GM19324 (cell line): ENCODE data around the gene GRIN3B.
"Not testable (repeated sequence)": the region's sequence is repeated elsewhere in the genome, so short reads cannot be mapped to it uniquely, and the experiment has no call there.

Experiments used
- ATAC-seq: cut with Tn5 transposase; IDR thresholded peaks from one replicate; pipeline ENCODE4 v1.9.1; 2021; ENCODE audit warnings: mild to moderate bottlenecking, moderate library complexity; ENCODE audit not compliant: unreplicated experiment, low FRiP score

Gene GRIN3B

DNA sequence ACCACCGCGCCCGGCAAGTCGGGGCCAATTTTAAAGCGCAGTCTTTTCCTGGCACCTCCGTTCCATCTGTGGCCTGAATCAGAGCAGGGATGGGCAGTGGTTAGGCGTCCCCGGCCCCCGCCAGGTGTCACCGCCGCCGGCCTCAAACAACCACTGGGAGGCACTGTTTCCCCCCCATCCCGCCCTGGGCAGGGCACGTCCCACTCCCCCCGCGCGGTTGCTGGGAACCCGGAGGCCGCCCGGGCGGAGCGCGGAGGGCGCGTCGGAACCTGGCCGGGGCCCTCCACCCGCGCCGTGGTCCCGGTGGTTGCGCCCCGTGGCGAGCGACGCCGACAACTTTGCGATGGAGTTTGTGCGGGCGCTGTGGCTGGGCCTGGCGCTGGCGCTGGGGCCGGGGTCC lies at the start of gene GRIN3B:
GRIN3B (plus strand) TSS at position 325 of the 400 bp plus-strand sequence; CDS start at position 344, 19 bp downstream.
- no peak for ATAC-seq

GRCh38 chr19:952049-952679 lies 48.1 kb upstream of the GRIN3B start:
- no peak for ATAC-seq

GRCh38 chr19:952680-953444 lies 47.4 kb upstream of the GRIN3B start:
- no peak for ATAC-seq

DNA sequence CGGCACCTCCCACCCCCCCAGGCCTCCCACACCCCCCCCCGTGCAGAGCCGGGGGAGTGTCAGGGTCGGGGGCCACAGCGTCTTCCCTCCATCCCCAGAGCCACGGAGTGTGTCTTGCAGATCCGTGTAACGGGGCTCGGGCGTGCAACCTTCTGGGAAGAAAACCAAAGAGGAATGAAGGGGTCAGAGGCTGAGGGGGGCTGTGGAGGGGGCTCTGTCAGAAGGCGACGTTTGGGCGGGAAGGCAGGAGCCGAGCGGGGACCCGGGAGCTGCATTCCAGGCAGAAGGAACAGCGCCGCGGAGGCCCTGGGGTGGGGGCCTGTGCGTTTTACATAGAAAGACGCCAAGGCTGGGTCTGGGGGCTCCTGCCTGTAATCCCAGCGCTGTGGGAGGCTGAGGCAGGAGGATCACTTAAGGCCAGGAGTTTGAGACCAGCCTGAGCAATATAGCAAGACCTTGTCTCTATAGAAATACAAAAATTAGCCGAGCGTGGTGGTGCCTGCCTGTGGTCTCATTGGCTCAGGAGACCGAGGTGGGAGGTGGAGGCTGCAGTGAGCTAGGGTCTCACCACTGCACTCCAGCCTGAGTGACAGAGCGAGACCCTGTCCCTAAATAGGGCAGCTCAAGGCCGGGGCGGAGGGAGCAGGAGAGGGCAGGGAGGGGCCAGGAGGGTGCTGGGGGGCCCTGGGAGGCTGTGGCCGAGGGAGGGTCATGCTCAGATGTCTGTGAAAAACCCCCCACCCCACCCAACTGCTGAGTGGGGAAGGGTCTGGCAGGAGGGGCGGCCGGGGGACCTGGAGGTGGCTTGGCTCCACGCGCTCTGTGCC lies 46.6 kb upstream of the GRIN3B start:
- no peak for ATAC-seq

DNA sequence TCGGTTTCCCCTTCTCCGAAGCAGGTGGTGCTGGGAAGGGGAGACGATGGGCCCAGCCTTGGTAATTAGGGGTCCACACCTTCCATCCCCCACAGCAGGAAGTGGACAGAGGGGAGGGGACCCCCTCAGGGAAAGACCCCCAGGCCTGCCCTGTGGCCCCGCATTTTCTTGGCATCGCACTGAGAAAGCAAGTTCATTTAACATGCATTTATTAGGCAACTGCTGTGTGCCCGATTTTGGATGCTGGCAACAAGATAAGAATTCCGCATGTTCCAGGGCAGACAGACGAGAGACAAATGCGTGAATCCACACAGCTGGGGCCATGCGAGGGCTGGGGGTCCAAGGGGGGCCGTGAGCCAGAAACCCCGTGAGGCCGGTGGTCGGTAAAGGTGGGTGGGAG lies 45.9 kb upstream of the GRIN3B start:
- no peak for ATAC-seq

DNA sequence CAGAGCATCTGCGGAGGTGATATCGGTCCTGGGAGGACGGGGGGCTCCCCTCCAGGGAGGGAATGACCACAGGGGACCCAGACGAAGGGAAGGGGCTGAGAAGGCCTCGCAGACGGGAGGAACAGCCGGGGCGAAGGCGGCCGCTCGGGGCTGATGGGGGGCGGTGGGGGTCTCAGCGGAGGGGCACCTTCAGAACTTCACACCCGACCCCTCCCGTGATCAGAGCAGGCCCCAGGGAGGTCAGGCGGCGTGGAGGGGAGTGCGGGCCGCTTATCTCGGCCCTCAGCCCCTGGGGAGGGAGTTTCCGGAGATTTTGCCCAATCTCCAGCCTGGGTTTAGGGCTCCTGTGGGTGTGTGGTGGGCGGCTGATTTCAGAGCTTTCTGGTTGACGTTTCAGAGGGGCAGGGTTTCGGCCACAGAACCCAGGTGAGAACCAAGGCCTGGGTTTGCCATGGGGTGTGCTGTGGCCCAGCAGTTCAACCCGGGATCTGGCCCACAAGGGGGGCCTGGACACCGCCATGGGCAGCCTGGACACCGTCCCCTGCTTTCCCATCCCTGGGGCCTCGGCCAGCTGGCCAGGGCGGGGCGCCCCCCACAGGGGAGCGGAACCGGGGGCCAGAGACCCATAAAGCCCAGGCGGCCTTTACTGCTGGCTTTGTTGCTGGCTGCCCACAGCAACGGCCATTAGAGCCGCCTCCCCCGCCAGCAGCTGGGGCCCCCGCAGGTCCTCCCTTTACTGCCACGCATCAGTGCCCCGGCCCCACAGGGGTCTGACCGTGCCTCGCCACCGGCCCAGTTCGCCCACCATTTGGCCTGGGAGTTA lies 45.3 kb upstream of the GRIN3B start:
- ATAC-seq: peak; percentile 45

DNA sequence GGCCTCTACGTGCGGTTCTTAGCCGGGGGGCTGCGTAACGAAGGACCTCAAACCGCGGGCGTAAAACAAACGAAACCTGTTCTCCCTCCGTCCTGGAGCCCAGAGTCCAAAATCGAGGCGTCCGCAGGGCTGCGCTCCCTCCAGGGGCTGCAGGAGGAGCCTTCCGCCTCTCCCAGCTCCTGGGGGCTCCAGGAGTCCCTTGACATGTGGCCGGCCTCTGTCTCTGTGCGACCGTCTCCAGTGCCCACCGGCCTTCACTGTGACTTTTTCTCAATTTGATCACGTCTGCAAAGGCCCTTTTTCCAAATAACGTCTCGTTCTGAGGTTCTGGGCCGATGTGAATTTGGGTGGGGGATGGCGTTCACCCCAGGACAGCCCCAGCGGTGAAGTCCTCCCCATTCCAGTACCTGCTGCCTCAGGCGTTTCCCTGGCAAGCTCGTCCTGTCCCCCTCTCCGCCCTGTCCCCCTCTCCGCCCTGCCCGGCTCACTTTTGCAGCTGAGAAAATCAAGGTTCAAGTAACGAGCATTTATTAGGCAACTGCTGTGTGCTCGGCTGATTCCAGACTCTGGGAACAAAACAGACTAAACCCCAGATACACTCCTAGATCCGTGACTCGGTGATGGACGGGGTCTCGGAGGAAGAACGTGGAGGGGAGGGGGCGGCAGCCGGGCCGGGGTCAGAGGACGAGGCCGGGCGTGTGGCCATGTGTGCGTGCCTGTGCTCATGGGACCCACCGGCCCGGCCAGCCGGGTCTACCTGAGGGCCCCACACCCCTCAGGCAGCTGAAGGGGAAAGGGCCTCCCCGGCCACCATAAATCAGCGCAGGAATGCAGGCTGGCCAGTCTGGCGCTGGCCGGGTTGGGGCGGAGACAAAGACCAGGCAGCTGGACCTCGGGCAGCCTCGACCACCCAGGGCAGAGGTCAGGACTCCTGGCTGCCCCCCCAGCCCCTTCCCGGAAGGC lies 44.1 kb upstream of the GRIN3B start:
- no peak for ATAC-seq

GRCh38 chr19:956766-957440 lies 43.3 kb upstream of the GRIN3B start:
- ATAC-seq: no peak

DNA sequence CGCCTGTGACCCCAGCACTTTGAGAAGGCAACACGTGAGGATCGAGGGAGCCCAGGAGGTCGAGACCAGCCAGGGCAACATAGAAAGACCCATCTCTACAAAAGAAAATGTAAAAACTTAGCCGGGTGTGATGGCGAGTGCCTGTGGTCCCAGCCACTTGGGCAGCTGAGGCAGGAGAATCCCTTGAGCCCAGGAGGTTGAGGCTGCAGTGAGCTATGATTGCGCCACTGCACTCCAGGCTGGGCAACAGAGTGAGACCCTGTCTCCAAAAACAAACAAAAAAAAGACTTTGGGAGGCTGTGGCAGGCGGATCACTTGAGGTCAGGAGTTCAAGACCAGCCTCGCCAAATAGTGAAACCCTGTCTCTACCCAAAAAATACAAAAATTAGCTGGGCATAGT lies 42.6 kb upstream of the GRIN3B start:
- ATAC-seq: not testable (repeated sequence)

GRCh38 chr19:958967-959855 lies 41.0 kb upstream of the GRIN3B start:
- ATAC-seq: no peak

DNA sequence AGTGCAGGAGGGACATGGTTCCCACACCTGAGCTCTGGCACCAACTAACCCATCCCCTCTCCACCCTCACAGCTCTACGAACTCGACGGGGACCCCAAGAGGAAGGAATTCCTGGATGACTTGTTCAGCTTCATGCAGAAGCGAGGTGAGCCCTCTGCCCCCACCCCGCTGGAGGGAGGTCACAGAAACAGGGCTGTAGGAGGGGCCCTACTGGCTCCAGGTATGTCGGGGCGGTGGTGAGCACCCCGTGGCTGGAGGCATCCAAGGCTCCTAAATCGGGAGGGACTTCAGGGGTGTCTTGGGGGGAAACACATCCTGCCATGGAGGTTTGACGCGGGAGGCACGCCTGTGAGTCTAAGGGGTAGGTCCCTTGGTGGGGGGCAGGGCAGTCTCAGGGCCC lies 40.2 kb upstream of the GRIN3B start:
- ATAC-seq: no peak

- ATAC-seq: no peak
Observed at GRCh38 chr19:960601-960938, 39.6 kb upstream of the GRIN3B start.

GRCh38 chr19:961866-962620 lies 38.2 kb upstream of the GRIN3B start:
- ATAC-seq: no peak

GRCh38 chr19:962683-963400 lies 37.4 kb upstream of the GRIN3B start:
- no peak for ATAC-seq

DNA sequence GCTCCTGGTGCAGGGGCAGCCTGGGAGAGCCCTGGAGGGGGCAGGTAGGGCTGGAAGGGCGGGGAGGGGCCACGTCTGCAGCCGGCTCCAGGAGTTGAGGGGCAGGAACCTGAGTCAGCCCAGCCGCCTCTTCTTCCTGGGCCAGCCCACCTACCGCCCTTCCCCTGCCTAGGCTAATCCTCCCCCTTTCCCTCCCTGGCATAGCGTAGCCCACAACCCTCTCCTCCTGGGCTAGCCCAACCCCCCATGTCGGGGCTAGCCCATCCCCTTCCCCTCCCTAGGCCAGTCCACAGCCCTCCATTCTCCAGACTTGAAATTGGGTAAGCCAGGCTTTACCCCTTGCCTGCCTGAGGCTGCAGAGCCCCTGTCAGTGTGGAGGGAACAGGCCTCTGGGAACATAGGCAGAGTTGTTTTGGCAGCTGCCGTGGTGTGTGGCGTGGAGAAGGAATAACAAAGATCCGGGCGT lies 36.7 kb upstream of the GRIN3B start:
- no peak for ATAC-seq

GRCh38 chr19:964116-964520 lies 36.1 kb upstream of the GRIN3B start:
- ATAC-seq: no peak
